ENCODE measurements around the gene LRRC8C.

DNA sequence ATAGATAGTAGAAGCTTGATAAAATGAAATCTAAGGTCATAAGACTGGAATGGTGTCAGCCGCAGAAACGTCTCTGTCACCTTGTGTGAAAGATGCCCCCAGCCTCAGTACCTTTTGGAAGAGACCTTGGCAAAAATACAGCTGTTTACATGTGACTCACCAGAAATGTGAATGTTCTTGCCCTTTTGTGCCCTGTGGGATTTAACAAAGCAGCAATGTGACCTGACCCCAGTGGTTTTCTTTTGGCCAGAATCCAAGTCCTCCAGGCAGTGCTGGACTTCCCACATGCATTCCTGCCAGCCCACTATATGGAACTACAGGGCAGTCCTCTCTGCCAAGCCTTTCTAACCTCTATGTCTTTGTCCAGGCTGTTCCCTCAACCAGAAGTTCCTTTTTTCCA, 27.2 kb upstream of the LRRC8C start:
- TF ChIP-seq, protein P1, sequence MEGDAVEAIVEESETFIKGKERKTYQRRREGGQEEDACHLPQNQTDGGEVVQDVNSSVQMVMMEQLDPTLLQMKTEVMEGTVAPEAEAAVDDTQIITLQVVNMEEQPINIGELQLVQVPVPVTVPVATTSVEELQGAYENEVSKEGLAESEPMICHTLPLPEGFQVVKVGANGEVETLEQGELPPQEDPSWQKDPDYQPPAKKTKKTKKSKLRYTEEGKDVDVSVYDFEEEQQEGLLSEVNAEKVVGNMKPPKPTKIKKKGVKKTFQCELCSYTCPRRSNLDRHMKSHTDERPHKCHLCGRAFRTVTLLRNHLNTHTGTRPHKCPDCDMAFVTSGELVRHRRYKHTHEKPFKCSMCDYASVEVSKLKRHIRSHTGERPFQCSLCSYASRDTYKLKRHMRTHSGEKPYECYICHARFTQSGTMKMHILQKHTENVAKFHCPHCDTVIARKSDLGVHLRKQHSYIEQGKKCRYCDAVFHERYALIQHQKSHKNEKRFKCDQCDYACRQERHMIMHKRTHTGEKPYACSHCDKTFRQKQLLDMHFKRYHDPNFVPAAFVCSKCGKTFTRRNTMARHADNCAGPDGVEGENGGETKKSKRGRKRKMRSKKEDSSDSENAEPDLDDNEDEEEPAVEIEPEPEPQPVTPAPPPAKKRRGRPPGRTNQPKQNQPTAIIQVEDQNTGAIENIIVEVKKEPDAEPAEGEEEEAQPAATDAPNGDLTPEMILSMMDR (IDR thresholded peaks at IDR 0.05): no peak
- TF ChIP-seq POLR2A (IDR thresholded peaks at IDR 0.05): no peak

All from heart left ventricle (tissue), 13 donors.